HG03460 (cell line): ENCODE results near the gene CA11.

Experiments
- ATAC-seq: cut with Tn5 transposase; IDR thresholded peaks from one replicate; pipeline ENCODE4 v1.9.1; 2021; ENCODE audit not compliant: unreplicated experiment

Gene CA11

DNA sequence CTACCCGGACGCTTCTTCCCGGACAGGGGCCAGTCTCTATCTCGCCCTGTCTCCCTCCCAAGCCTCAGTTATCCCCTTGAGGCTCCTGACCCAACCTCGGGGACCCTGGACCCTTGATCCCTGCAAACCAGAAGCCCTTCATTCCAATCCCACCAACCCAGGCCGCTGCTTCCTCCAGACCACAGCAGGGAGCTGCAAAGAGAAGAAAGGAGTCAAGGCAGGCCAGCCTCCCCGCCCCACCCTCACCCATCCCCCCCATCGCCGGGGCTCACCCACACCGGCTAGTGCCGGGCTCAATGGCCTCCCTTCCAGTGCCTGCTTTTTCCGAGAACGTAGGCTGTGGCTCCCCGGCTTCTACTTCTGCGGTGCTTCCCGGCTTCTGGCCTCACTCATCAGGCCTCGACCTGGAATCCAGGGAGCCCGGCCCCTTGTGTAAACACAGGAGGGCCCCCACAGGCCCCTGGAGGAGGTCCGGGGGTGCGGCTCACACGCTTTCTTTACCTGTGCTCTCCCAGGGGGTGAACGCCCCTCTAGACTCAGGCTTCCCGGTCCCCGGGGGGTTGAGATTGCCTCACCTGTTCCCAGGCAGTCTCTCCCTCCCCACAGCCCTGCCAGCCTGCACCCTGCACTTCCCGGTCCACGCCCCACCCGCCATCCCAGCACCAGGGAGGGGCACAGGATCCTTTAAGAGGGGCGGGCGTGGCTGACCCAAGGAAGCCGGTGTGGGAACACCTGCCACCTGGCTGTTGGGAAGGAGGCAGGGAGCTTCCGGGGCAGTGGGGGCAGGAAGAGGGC, 31.4 kb downstream of the CA11 start, which contains the start of gene FAM83E:
FAM83E (minus strand) TSS at position 641 of the 795 bp plus-strand sequence. CDS start 1,704 bp downstream, outside the sequence.
- ATAC-seq = no peak

DNA sequence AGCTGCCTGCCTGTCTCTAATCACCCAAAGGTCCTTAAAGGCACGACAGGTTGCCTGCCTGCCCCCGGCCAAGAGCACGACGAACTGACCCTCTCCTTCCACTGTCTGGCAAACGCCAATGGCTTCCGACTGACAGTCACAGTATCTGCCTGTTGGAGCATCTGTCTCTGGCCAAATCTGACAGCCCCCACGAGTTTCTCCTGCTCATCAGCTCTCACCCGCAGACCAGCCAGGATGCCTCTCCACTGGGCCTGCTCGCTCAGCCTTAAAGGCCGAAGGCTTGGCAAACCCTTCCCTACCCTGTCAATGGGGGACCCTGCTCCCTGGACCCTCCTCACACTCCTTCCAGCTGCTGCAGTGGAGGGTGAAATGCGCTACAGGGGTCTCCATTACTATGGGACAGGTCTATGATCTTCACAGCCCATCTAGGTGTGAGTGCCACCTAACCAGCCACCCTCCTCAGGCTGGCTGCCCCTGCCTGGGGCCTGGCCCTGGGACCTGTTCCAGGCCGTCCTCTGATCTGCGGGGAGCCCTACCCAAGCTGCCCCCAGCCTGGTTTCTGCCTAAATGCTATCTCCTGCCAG, 32.0 kb downstream of the CA11 start:
- ATAC-seq = no peak

DNA sequence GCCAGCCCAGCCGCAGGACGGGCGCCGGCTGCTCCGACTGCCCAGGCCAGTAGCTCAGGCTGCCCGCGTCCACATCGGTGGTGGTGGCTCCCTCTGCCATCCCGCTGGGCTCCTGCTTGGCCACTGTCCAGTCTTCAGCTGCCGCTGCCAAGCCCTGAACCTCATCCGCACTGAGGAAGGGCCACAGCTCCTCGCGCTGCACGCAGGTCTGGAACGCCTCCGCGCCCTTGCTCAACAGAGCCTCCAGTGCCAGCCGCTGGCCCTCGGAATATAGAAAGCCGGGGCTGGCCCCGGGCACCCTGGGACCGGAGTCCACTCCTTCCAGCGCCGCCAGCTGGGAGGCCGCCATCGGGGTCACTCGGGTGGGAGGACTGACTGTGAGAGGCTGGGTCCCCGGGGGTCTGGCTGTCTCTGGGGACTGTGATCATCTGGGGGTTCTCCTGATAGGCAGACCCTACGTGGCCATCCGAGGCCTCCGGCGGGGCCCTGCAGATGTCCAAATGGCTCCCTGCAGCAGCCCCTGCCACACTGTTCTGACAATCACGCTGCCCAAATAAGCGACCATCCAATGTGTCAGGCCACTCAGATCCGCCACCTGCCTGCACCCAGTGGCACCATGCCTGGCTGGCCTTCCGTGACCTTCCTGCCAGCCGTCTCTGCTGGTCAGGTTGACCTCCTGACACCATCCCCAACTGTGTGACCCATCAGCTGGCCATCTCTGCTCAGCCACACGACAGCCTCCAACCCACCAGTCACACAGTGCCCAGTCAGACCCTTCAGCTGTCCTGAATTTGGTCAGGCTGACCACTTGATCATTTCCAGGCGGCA, 32.7 kb downstream of the CA11 start:
- no peak for ATAC-seq

DNA sequence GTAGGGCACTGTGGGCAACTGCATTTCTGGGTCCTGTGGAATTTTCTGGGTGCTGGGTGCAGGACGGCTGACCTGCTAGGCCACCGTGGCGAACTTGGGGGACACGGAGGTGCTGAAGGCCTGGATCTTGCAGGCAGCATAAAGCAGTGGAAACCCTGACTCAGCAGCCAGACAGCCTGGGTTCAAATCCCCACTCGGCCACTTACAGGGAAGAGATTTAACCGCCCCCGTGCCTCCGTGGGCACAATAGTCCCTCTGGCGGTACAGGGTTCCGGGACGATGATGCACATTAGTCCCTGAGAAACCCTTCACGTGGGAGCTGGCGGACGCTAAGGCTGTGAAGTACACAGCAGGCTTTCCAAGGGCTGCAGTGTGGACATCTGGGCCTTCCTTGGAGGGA, 34.1 kb downstream of the CA11 start:
- no peak for ATAC-seq

DNA sequence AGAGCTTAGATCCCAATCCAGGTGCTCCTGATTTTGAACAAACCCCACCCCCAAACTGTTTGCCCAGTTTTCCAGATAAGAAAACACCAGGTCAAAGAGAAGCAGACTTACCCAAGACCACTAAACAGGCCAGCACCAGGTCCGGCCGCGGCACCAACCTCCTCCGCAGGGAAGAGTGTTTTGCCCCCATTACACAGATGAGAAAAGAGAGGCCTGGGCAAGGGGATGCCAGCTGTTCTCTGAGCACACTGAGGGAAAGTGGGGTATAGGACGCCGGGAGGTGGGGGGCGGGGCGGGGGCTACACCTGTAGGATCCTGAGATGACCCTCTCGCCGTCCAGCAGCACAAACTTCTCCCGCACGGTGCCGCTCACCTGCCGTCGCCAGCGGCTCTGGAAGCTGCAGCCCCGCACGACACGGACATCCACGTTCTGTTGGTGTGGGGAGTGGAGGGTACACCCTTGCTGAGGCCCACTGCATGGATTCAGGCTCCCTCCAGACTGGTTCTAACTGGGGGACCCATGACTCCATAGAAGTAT, 36.3 kb downstream of the CA11 start:
- ATAC-seq = no peak

DNA sequence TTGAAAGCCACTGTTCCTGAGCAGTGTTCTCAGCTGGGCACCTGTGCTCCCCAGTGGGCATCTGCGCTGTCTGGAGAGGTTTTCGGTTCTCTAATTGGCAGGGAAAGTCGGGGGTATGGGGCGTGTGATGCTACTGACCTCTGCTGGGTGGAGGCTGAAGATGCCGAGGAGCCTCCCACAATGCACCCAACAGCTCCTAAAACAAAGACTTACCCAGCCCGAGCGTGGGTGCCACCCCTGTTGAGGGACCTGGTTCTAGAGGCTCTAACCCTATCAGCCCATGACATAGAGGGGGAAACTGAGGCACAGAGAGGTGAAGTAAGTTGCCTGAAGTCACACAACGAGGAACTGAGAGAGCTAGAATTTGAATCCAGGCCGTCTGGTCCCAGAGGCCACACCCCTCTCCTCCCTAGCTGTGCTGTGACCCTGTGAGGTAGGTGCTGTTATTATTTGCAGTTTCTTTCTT, 37.2 kb downstream of the CA11 start:
- no peak for ATAC-seq

DNA sequence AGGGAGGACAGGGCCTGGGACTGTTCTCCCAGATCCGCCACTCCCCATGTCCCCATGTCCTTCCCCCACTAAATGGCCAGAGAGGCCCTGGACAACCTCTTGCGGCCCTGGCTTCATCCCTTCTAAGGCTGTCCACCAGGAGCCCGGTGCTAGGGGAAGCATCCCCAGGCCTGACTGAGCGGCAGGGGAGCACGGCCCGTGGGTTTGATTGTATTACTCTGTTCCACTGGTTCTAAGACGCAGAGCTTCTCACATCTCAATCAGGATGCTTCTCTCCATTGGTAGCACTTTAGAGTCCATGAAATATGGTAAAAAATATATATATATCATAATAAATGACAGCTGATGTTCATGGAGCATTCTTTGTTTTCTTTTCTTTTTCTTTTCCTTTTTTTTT, 38.6 kb downstream of the CA11 start:
- ATAC-seq = no peak

DNA sequence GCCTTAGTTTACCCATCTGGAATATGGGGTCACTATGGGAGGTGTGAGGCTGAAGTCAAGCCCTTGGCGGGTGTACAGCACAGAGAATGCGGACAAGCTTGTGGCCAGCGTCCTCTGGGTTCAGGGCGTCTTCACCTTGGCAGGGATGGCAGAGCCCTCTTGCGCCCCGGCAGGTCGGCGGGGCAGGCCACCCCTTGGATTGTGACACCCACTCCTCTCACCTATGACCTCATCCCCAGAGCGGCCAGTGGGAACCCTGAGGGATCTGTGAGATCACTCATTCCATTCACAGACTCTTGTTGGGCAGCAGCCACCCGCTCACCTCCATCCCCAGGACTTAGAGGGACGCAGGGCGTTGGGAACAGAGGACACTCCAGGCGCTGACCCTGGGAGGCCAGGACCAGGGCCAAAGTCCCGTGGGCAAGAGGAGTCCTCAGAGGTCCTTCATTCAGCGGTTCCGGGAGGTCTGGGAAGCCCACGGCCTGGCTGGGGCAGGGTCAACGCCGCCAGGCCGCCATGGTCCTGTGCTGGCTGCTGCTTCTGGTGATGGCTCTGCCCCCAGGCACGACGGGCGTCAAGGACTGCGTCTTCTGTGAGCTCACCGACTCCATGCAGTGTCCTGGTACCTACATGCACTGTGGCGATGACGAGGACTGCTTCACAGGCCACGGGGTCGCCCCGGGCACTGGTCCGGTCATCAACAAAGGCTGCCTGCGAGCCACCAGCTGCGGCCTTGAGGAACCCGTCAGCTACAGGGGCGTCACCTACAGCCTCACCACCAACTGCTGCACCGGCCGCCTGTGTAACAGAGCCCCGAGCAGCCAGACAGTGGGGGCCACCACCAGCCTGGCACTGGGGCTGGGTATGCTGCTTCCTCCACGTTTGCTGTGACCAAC, 39.3 kb downstream of the CA11 start, which contains the start of gene SPACA4:
SPACA4 (plus strand) TSS at position 280 of the 896 bp plus-strand sequence; CDS start at position 517, 237 bp downstream.
- ATAC-seq = no peak

DNA sequence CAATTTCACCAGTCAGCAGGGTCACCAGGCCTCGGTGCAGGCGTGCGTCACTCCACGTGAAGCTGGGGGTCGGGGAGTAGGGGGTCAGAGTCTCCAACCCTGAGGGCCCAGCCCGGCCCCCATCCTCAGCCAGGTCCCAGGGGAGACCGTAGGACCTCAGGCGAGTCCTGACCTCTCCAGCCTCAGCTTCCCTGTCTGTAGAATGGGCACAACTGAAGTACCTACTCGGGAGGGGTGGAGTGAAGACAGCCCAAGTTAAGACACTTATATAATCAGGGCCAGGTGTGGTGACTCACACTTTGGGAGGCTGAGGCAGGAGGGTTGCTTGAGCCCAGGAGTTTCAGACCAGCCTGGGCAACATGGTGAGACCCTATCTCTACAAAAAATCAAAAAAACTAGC, 42.1 kb downstream of the CA11 start:
- no peak for ATAC-seq

DNA sequence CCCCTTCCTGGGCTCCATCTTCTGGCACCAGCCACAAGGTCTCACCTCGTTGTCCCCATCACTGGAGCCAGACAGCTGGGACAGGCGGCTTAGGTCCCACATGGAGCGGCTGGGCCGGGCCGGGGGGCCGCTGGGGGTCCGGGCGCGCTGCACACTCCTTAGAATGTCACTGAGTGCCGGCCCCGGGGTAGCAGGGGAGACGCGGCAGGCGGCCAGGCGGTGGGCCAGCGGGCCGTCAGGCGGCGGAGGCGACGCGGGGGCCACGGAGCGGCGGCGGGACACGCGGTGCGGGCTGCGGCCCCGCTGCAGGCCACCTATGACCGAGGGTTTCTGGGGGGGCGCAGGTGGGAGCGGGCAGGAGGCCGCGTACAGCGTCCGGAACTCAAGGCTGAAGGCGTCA, 42.5 kb downstream of the CA11 start:
- ATAC-seq = no peak

DNA sequence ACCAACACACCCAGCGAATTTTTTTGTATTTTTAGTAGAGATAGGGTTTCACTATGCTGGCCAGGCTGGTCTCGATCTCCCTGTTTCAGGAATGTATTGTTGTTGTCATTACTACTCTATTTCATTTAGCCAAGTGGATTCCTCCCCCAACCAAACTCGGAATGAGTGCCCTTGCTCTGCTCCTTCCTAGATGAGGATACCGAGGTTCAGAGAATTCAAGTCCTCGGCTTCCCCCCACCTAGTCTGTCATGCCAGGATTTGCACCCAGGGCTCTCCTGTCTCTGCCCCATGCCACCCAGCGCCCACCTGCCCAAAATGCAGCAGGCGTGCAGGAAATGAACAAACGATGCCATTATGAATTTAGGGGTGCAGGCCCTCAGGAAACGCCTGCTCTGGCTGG, 43.0 kb downstream of the CA11 start:
- ATAC-seq = no peak

DNA sequence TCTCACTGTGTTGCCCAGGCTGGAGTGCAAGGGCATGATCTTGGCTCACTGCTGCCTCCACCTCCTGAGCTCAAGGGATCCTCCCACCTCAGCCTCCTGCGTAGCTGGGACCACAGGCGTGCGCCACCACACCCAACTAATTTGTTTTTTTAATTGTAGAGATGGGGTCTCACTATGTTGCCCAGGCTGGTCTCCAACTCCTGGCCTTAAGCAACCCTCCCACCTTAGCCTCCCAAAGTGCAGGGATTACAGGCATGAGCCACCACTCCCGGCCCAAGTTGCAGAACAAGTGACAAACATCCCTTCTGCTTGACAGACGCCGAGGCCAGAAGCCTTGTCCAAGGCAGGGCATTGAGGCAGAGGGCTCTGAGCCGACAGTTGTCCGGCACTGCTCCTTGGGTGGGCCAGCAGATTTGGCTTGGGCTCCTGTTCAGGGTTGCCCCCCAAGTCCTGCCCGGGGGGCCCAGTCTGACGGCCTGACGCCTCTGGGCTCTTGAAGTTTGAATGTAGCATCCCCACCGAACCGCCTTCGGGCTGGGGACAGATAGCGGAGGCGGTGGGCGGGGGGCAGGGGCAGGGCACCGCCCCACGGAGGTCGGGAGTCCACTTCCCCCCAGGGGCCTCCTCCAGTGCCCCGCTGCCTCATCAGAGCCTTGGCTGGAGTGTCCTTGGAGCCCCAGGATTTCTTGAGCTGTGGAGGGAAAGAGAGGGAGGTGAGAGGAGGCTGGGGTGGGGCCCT, 45.1 kb downstream of the CA11 start:
- no peak for ATAC-seq

DNA sequence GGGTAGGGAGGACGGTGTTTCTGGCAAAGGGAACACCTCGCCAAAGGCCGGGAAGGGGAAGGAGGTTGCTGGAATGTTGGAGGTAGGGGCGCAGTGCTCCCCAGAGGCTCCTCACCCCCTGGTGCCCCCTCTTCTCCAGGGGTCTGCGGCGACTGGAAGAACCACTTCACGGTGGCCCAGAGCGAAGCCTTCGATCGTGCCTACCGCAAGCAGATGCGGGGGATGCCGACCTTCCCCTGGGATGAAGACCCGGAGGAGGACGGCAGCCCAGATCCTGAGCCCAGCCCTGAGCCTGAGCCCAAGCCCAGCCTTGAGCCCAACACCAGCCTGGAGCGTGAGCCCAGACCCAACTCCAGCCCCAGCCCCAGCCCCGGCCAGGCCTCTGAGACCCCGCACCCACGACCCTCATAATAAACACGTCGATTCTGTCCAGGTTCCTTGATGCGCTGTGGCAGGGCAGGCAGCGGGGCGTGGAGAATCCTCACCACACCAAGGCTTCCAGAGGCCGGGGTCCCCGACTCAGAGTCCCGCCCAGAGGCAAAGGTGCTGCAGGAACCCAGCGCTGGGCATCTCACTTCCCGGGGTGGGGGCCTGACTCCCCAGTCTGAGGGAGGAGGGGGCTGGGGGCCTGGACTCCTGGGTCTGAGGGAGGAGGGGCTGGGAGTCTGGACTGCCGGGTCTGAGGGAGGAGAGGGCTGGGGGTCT, 46.8 kb downstream of the CA11 start:
- no peak for ATAC-seq

DNA sequence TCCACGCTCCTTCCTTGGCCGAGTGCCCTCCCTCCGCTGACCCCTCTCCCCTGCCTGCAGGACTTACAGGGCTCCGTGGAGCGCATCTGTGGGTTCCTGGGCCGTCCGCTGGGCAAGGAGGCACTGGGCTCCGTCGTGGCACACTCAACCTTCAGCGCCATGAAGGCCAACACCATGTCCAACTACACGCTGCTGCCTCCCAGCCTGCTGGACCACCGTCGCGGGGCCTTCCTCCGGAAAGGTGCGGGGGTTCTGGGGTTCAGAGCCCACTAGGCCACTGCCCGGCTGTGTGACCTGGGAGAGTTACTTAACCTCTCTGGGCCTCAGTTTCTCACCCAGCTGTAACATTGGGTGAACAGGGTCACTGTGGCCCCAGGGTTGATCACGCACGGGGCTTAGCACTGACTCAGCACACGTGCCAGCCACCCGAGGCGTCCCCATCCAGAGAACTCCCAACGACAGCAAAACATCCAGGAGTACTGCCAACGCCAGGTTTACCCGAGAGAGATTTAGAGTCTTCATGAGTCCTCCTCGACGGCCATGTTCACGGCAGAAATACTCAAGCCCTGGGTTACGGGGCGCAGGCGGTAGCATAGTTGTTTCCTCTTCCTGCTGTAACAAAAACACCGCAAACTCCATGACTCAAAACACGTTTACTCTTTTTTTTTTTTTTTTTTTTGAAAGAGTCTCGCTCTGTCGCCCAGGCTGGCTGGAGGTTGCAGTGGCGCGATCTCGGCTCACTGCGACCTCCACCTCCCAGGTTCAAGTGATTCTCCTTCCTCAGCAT, 49.1 kb downstream of the CA11 start:
- ATAC-seq = no peak

DNA sequence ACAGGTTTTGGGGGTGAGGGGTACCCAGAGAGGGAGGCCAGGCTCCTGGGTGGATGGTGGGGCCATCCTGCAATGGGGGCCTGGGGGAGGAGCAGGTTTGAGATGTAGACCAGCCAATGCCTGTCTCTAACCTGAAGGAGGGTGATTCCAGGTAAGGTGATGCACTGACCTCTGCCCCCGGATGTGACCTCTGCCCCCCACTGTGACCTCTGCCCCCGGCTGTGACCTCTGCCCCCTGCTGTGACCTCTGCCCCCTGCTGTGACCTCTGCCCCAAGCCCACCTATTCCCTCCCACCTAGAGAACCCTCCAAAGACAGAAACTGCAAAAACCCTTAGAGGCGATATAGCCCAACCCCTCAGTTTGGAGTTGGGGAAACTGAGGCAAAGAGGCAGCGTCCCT, 49.8 kb downstream of the CA11 start:
- no peak for ATAC-seq

DNA sequence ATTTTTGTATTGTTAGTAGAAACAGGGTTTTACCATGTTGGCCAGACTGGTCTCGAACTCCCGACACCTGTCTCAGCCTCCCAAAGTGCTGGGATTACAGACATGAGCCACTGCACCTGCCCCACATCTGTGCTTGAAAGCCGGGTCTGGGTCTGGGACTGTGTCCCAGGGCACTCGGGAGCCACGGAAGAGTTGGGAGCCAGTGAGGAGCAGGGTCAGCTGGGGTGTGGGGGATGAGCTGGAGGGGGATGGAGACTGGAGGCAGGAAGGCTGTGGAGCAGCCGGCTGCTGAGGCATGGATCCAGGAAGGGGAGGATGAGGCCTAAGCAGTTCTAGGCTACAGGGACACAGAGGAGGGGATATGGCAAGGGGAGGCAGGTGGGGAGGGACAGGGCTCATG, 50.2 kb downstream of the CA11 start:
- no peak for ATAC-seq

DNA sequence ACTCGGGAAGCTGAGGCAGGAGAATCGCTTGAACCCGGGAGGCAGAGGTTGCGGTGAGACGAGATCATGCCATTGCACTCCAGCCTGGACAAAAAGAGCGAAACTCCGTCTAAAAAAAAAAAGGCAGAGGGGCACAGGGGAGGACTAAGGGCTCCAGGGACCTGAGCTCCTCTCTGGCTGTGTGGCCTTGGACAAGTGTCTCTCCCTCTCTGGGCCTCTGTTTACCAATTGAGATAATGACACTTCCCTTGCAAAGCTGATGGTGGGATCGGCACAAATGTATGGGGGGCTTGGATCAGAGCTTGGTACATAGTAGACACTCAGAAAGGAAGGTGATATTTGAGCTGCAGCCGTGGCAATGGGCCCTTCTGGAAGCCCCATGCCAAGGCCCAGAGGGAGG, 50.8 kb downstream of the CA11 start:
- ATAC-seq = no peak

DNA sequence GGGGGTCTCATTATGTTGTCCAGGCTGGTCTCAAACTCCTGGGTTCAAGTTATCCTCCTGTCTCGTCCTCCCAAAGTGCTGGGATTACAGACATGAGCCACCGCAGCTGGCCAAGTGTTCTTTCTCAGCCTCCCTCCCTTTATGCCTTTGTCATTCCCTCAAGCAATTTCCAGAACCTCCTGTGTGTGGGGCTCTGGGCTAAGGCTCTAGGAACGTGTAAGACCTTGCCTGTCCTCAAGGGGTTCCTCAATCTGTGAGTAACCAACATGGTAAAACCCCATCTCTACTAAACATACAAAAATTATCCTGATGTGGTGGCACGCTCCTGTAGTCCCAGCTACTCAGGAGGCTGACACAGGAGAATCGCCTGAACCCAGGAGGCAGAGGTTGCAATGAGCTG, 55.0 kb downstream of the CA11 start:
- no peak for ATAC-seq
